Measurements from ENCODE around the gene SOX6. TPM values are rescaled to one million over a fixed set of nuclear protein-coding genes. Genes with fewer than 3 reads are reported as not detected.

The SOX6 gene
- total RNA-seq, 1 donor from 2014 or later = 1.6 TPM

DNA sequence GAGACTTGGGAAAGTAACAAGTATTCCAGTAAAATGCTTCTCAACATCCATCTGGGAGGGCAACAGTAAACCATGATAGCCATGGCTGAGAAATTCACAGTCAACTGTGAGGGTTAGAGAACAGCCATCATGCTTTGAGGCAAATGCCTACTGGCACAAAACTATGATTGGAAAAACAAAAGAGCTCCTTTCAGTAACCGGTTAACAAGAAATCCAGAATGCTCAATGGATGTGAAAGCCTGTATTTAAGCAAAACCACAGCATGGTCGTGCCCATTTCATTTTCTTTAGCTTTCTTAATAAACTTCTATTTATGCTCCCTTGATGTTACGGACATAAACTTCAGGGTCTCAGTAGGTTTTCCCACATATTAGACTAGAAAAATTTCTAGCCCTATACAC lies 139.5 kb downstream of the SOX6 start:
- TF ChIP-seq, protein P1, sequence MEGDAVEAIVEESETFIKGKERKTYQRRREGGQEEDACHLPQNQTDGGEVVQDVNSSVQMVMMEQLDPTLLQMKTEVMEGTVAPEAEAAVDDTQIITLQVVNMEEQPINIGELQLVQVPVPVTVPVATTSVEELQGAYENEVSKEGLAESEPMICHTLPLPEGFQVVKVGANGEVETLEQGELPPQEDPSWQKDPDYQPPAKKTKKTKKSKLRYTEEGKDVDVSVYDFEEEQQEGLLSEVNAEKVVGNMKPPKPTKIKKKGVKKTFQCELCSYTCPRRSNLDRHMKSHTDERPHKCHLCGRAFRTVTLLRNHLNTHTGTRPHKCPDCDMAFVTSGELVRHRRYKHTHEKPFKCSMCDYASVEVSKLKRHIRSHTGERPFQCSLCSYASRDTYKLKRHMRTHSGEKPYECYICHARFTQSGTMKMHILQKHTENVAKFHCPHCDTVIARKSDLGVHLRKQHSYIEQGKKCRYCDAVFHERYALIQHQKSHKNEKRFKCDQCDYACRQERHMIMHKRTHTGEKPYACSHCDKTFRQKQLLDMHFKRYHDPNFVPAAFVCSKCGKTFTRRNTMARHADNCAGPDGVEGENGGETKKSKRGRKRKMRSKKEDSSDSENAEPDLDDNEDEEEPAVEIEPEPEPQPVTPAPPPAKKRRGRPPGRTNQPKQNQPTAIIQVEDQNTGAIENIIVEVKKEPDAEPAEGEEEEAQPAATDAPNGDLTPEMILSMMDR (IDR thresholded peaks at IDR 0.05) = no peak
- H3K4me1 ChIP-seq = no peaks in the 10 kb centered on the region
- intact Hi-C loops (cut with DNase I) = no loop called here
- no peaks in the 10 kb centered on the region for H3K36me3 ChIP-seq
- H3K27me3 ChIP-seq = no peaks in the 10 kb centered on the region
- H3K4me3 ChIP-seq = no peak overlapping the region
- H3K27ac ChIP-seq = no peak overlapping the region
- no peak for DNase-seq (ENCODE audit: low spot score in 2 of 2)
- no peaks in the 10 kb centered on the region for H3K9me3 ChIP-seq

DNA sequence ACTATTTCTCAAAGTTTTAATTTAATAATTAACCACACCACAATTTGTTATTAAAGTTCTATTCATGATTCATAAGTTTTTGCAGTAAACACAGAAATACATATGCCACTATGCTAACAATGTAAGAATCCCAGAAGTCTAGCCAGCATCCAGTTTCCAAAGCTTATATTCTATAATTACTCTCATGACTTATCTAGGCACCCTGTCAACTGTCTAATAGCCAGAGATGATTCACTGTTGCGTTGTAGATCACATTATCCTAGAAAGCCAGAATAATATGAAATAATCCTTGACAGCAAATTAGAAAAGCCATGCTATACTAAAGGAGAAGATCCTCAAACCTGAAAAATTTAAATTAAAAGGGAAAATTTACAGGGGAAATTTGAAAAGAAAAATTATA lies 141.0 kb downstream of the SOX6 start:
- H3K27ac ChIP-seq = no peak overlapping the region
- no peak for DNase-seq (ENCODE audit: low spot score in 2 of 2)
- TF ChIP-seq, protein P1 (IDR thresholded peaks at IDR 0.05) = no peak
- no peaks in the 10 kb centered on the region for H3K9me3 ChIP-seq
- H3K4me1 ChIP-seq = no peaks in the 10 kb centered on the region
- no peaks in the 10 kb centered on the region for H3K36me3 ChIP-seq
- H3K27me3 ChIP-seq = no peaks in the 10 kb centered on the region
- no peak overlapping the region for H3K4me3 ChIP-seq
- intact Hi-C loops (cut with DNase I) = no loop called here

DNA sequence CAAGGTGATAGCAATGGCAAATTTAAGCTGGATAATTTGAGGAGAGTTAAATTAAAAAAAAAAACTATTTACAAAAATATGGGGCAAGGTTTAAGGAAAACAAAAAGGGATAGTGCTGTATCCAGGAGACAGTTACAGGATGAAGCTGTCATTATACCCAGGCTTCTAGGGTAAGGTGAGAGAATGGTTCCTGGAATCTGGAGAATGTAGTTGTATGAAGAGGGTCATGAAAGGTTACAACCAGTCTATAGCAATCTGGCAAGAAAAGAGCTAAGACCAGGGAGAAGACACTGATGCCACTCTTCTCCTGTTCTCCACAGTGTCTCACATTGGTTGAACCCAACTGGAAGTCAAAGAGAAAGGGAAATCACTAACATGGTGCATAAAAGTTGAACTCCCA lies 144.9 kb downstream of the SOX6 start:
- no peaks in the 10 kb centered on the region for H3K27me3 ChIP-seq

DNA sequence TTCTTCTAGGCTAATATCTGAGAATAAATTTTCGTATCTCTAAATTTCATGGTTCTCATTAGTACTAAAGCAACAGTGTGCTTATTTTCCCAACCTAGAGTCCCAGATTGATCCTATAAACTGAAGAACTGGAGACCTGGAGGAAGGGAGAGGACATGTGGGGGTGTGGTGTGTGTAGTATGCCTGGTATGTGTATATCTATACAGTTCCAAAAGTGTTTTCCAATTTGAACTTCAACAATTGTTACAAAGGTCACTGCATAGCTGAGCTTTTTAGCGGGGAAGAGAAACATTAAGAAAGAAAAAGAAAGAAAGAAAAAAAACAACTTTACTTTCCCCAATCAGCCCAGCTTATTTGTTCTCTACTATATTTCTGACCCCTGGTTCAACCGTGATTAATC lies 152.1 kb downstream of the SOX6 start:
- no peak overlapping the region for H3K27ac ChIP-seq
- no peaks in the 10 kb centered on the region for H3K27me3 ChIP-seq
- H3K4me1 ChIP-seq = no peaks in the 10 kb centered on the region
- no peaks in the 10 kb centered on the region for H3K36me3 ChIP-seq
- intact Hi-C loops (cut with DNase I) = no loop called here
- no peak overlapping the region for H3K4me3 ChIP-seq
- TF ChIP-seq, protein P1 (IDR thresholded peaks at IDR 0.05) = no peak
- no peaks in the 10 kb centered on the region for H3K9me3 ChIP-seq
- DNase-seq (ENCODE audit: low spot score in 2 of 2) = no peak

More for the DNA sequence above, 144.9 kb downstream of the SOX6 start:
- Histone ChIP-seq H3K27ac (no peak overlapping the region), H3K4me1 (no peaks in the 10 kb centered on the region), H3K9me3 (no peaks in the 10 kb centered on the region), H3K36me3 (no peaks in the 10 kb centered on the region), H3K4me3 (no peak overlapping the region)
- intact Hi-C loops (cut with DNase I) = no loop called here
- TF ChIP-seq, protein P1 (IDR thresholded peaks at IDR 0.05) = no peak
- no peak for DNase-seq (ENCODE audit: low spot score in 2 of 2)

DNA sequence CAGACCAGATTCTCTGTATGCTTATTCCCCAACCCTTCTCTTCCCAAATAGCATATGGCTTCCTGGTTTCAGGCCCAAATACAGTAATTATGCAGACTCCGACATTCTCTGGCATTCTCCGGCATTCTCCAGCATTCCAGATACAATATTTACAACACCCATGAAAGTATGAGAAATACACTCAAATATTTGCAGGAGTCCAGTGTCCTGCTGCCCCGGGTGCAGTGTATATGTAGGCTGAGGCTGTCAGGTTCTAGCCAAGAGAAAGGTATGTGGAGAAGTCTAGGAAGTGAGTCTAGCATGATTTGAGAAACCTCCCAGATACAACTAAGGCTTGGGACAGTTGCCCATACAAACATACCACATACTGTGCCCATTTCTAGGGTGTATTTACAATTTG lies 160.7 kb downstream of the SOX6 start:
- Histone ChIP-seq H3K27ac (no peak overlapping the region), H3K4me3 (no peak overlapping the region), H3K9me3 (no peaks in the 10 kb centered on the region), H3K36me3 (no peaks in the 10 kb centered on the region), H3K27me3 (no peaks in the 10 kb centered on the region), H3K4me1 (no peaks in the 10 kb centered on the region)
- DNase-seq (ENCODE audit: low spot score in 2 of 2) = no peak
- TF ChIP-seq, protein P1 (IDR thresholded peaks at IDR 0.05) = no peak
- intact Hi-C loops (cut with DNase I) = no loop called here

DNA sequence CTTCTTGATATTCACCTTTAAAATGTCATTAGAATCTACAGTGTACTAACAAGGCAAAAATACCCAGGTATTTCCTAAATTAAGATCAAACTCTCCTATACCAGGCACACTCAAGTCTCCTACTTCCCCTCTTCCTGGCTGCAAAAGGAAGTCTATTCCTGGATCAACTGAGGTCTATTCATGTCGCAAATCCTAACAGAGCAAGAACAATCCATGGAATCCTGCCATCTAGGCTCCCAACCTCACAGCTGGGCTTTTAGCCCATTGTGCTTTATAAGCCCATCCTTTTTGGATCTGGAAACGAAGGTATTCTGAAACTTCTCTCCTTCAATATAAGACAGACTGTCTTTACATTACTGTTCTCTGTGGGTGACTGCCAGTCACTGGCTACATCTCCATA lies 161.8 kb downstream of the SOX6 start:
- TF ChIP-seq, protein P1 (IDR thresholded peaks at IDR 0.05) = no peak
- Histone ChIP-seq H3K9me3 (no peaks in the 10 kb centered on the region), H3K27ac (no peak overlapping the region), H3K27me3 (no peaks in the 10 kb centered on the region), H3K4me1 (no peaks in the 10 kb centered on the region), H3K4me3 (no peak overlapping the region), H3K36me3 (no peaks in the 10 kb centered on the region)
- DNase-seq (ENCODE audit: low spot score in 2 of 2) = no peak
- intact Hi-C loops (cut with DNase I) = no loop called here

All from ascending aorta (tissue), 2 donors.